ENCODE data around the gene TRIO.

TRIO gene

DNA sequence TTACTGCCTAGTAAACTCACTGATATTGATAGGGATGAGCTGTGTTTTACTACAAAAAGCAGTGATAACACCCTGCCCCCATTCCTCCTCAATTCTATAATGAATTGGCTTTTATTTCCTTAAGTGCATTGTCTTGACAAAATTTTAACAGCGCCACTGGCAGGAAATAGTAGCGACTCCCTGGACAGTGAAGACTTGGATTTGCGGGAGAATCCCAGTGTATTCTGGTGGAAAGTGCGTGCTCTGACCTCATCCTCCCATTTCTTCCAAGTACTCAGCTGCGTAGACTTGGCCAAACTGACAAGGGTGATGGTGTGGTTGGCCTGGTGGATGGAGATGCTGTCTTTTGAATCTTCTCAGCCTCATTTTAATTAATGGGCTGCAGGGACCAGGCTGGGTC lies 5.3 kb downstream of the TRIO start:
- Histone ChIP-seq H3K9ac (ENCODE audit: low read depth, low read length) (no peak overlapping the region), H3K27ac (ENCODE audit: low read depth, low read length) (no peak overlapping the region), H3K4me1 (ENCODE audit: insufficient read depth, low read length) (peaks cover 60% of the 10 kb centered on the region), H3K36me3 (ENCODE audit: insufficient read depth, low read length) (no peaks in the 10 kb centered on the region), H3K4me3 (ENCODE audit: low read length) (no peak overlapping the region), H3K9me3 (ENCODE audit: insufficient read depth, low read depth, low read length) (no peaks in the 10 kb centered on the region), H3K27me3 (ENCODE audit: insufficient read depth, low read length) (0 out of 2 replicates have a peak, but pooled peaks cover 2% of the 10 kb centered on the region)
- WGBS, result 84% methylated on average over 5 of the region's 5 CpGs

DNA sequence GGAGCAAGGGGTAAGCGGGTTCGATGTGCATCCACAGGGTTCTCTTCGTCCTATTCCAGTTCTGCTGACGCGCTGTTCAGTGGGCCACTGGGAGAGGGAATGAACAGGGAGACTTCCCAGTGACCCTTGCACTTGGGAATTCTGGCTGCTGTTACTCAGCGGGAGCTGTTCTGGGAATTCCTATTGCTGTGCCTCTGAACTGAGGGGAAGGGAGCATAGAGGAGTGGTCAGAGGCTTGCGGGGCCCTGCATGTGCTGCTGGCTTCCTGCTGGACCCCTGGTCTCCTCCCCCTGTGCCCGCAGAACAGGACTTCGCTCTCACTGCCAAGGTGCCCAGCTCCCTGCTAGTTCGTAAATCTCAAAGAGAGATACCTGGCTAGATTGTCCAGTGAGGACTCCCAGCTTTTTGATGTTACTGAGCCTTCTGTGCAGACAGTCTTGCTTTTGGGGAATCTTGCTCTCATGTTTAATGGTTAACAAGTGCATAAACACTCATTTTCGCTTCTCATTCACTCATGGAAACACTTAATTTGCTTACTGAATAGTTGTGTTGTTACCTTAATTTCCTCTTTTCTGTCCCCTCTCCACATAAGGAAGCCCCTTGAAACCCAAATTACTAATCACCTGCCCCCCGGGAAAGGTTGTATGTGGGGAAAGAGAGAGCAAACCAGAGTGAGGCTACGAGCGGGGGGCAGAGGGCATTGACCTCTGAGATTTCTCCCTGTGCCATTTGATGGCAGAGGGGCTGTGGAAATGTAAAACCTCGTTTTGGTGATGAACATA lies 5.9 kb downstream of the TRIO start:
- H3K36me3 ChIP-seq (ENCODE audit: insufficient read depth, low read length), result no peaks in the 10 kb centered on the region
- H3K27me3 ChIP-seq (ENCODE audit: insufficient read depth, low read length), result 0 out of 2 replicates have a peak, but pooled peaks cover 2% of the 10 kb centered on the region
- no peaks in the 10 kb centered on the region for H3K9me3 ChIP-seq (ENCODE audit: insufficient read depth, low read depth, low read length)
- H3K27ac ChIP-seq (ENCODE audit: low read depth, low read length), result no peak overlapping the region
- peaks cover 66% of the 10 kb centered on the region for H3K4me1 ChIP-seq (ENCODE audit: insufficient read depth, low read length)
- H3K4me3 ChIP-seq (ENCODE audit: low read length), result no peak overlapping the region
- no peak overlapping the region for H3K9ac ChIP-seq (ENCODE audit: low read depth, low read length)
- 70% methylated on average over 14 of the region's 15 CpGs for WGBS

DNA sequence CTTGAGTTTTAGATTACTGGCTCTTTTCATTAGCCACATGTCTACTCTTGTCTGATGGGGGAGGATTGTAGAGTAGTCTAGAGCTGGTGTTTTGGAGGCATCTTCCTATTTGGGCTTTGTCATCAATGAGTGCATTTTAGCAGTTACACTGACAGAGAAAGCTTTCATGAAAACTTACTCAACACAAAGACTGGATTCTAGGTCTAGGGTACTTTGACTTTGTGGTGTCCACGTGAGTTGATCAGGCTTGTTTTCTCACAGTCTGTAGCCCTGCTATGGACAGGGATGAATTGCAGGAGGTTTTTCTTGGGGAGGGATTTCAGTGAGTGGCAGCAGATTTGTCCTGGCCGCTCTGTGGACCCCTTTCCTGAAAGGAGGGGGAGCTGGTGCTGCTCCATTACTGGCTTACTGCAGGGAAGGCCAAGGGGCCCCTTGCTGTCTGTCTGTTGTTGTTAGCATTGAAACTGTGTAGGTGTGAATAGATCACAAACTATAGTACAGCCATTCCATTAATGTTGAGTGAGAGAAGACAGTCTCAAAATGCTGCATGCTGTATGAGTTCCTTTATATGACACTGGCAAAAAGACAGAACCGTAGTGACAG lies 6.6 kb downstream of the TRIO start:
- Histone ChIP-seq H3K27me3 (ENCODE audit: insufficient read depth, low read length) (0 out of 2 replicates have a peak, but pooled peaks cover 2% of the 10 kb centered on the region), H3K4me3 (ENCODE audit: low read length) (no peak overlapping the region), H3K4me1 (ENCODE audit: insufficient read depth, low read length) (peaks cover 73% of the 10 kb centered on the region), H3K27ac (ENCODE audit: low read depth, low read length) (no peak overlapping the region), H3K9ac (ENCODE audit: low read depth, low read length) (no peak overlapping the region), H3K36me3 (ENCODE audit: insufficient read depth, low read length) (no peaks in the 10 kb centered on the region), H3K9me3 (ENCODE audit: insufficient read depth, low read depth, low read length) (no peaks in the 10 kb centered on the region)
- 66% methylated on average over 3 of the region's 3 CpGs for WGBS

DNA sequence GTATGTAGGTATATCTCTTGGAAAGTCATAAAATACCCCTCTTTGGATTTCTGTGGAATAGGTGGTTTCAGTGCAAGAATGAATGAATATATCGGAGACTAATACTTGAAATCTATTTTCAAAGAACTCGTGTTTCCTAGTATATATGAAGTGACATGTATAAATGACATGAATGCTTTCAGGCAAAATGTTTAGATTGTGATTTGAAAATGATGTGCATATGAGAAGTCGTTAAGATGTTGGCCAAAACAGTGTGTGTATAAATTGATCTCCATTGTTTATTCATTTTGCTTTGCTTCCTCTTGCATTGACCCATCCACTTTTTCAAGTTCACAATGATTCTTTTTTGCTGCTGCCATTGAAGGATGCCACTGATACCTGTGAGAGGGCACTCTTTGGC lies 8.3 kb downstream of the TRIO start:
- H3K36me3 ChIP-seq (ENCODE audit: insufficient read depth, low read length), result no peaks in the 10 kb centered on the region
- peaks cover 76% of the 10 kb centered on the region for H3K4me1 ChIP-seq (ENCODE audit: insufficient read depth, low read length)
- no peak overlapping the region for H3K9ac ChIP-seq (ENCODE audit: low read depth, low read length)
- no peaks in the 10 kb centered on the region for H3K27me3 ChIP-seq (ENCODE audit: insufficient read depth, low read length)
- H3K9me3 ChIP-seq (ENCODE audit: insufficient read depth, low read depth, low read length), result no peaks in the 10 kb centered on the region
- no peak overlapping the region for H3K4me3 ChIP-seq (ENCODE audit: low read length)
- 90% methylated on average over 3 of the region's 3 CpGs for WGBS
- H3K27ac ChIP-seq (ENCODE audit: low read depth, low read length), result no peak overlapping the region

- Histone ChIP-seq H3K9me3 (ENCODE audit: insufficient read depth, low read depth, low read length) (no peaks in the 10 kb centered on the region), H3K27ac (ENCODE audit: low read depth, low read length) (peak overlapping the region; percentile 28; the same call in 1 of the 2 replicates), H3K9ac (ENCODE audit: low read depth, low read length) (no peak overlapping the region), H3K4me3 (ENCODE audit: low read length) (no peak overlapping the region), H3K27me3 (ENCODE audit: insufficient read depth, low read length) (no peaks in the 10 kb centered on the region), H3K36me3 (ENCODE audit: insufficient read depth, low read length) (no peaks in the 10 kb centered on the region), H3K4me1 (ENCODE audit: insufficient read depth, low read length) (peaks cover 66% of the 10 kb centered on the region)
- 66% methylated on average over 6 of the region's 6 CpGs for WGBS
Observed at GRCh38 chr5:14153071-14153864, 10.1 kb downstream of the TRIO start.

- Histone ChIP-seq H3K9ac (ENCODE audit: low read depth, low read length) (no peak overlapping the region), H3K9me3 (ENCODE audit: insufficient read depth, low read depth, low read length) (no peaks in the 10 kb centered on the region), H3K4me1 (ENCODE audit: insufficient read depth, low read length) (peaks cover 58% of the 10 kb centered on the region), H3K4me3 (ENCODE audit: low read length) (no peak overlapping the region), H3K27me3 (ENCODE audit: insufficient read depth, low read length) (no peaks in the 10 kb centered on the region), H3K27ac (ENCODE audit: low read depth, low read length) (peak overlapping the region; percentile 28; the same call in 1 of the 2 replicates), H3K36me3 (ENCODE audit: insufficient read depth, low read length) (no peaks in the 10 kb centered on the region)
- WGBS, result 46% methylated on average over 14 of the region's 14 CpGs
Observed at GRCh38 chr5:14153932-14154731, 11.0 kb downstream of the TRIO start.

DNA sequence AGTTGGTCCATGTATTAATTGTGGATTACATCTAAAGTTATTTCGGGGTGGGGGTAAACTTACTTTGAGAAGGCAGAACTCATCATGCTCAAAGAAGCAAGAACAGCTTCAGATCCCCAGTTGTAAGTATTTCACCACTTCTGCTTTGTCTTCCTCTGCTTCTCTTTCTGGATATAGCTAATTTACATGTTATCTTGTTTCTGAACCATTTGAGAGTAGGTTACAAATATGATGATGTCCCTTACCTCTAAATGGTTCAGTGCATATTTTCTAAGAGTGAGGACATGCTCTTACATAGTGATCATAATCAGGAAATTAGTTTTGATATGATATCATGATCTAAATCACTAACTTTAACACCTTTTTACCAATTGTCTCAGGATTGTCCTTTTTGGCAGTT lies 11.9 kb downstream of the TRIO start:
- no peaks in the 10 kb centered on the region for H3K36me3 ChIP-seq (ENCODE audit: insufficient read depth, low read length)
- H3K9me3 ChIP-seq (ENCODE audit: insufficient read depth, low read depth, low read length), result no peaks in the 10 kb centered on the region
- WGBS, result 83% methylated on average over 1 of the region's 1 CpG
- no peak overlapping the region for H3K27ac ChIP-seq (ENCODE audit: low read depth, low read length)
- no peak overlapping the region for H3K4me3 ChIP-seq (ENCODE audit: low read length)
- peaks cover 51% of the 10 kb centered on the region for H3K4me1 ChIP-seq (ENCODE audit: insufficient read depth, low read length)
- no peaks in the 10 kb centered on the region for H3K27me3 ChIP-seq (ENCODE audit: insufficient read depth, low read length)
- no peak overlapping the region for H3K9ac ChIP-seq (ENCODE audit: low read depth, low read length)

GRCh38 chr5:14155739-14156138 lies 12.6 kb downstream of the TRIO start:
- no CpG with 5 or more reads among the region's 1 CpG for WGBS
- H3K27ac ChIP-seq (ENCODE audit: low read depth, low read length), result no peak overlapping the region
- H3K9ac ChIP-seq (ENCODE audit: low read depth, low read length), result no peak overlapping the region

GRCh38 chr5:14156290-14156649 lies 13.1 kb downstream of the TRIO start:
- WGBS, result 54% methylated on average over 5 of the region's 6 CpGs
- H3K27ac ChIP-seq (ENCODE audit: low read depth, low read length), result no peak overlapping the region
- H3K27me3 ChIP-seq (ENCODE audit: insufficient read depth, low read length), result no peaks in the 10 kb centered on the region
- peak overlapping the region; percentile 1; the same call in 1 of the 2 replicates for H3K4me3 ChIP-seq (ENCODE audit: low read length)
- H3K9ac ChIP-seq (ENCODE audit: low read depth, low read length), result no peak overlapping the region; the same call in 1 of the 2 replicates
- H3K4me1 ChIP-seq (ENCODE audit: insufficient read depth, low read length), result peaks cover 53% of the 10 kb centered on the region
- no peaks in the 10 kb centered on the region for H3K36me3 ChIP-seq (ENCODE audit: insufficient read depth, low read length)
- H3K9me3 ChIP-seq (ENCODE audit: insufficient read depth, low read depth, low read length), result no peaks in the 10 kb centered on the region

More at GRCh38 chr5:14155739-14156138, 12.6 kb downstream of the TRIO start:
- no peaks in the 10 kb centered on the region for H3K27me3 ChIP-seq (ENCODE audit: insufficient read depth, low read length)
- no peaks in the 10 kb centered on the region for H3K36me3 ChIP-seq (ENCODE audit: insufficient read depth, low read length)
- peaks cover 53% of the 10 kb centered on the region for H3K4me1 ChIP-seq (ENCODE audit: insufficient read depth, low read length)
- H3K9me3 ChIP-seq (ENCODE audit: insufficient read depth, low read depth, low read length), result no peaks in the 10 kb centered on the region
- H3K4me3 ChIP-seq (ENCODE audit: low read length), result no peak overlapping the region

GRCh38 chr5:14156650-14157492 lies 13.7 kb downstream of the TRIO start:
- Histone ChIP-seq H3K36me3 (ENCODE audit: insufficient read depth, low read length) (no peaks in the 10 kb centered on the region), H3K27me3 (ENCODE audit: insufficient read depth, low read length) (no peaks in the 10 kb centered on the region), H3K9ac (ENCODE audit: low read depth, low read length) (no peak overlapping the region; the same call in 1 of the 2 replicates), H3K4me3 (ENCODE audit: low read length) (no peak overlapping the region), H3K4me1 (ENCODE audit: insufficient read depth, low read length) (peaks cover 53% of the 10 kb centered on the region), H3K9me3 (ENCODE audit: insufficient read depth, low read depth, low read length) (no peaks in the 10 kb centered on the region), H3K27ac (ENCODE audit: low read depth, low read length) (peak overlapping the region; percentile 18; the same call in 1 of the 2 replicates)
- WGBS, result 63% methylated on average over 8 of the region's 8 CpGs
